Sciatic nerve (tissue), 2 donors: Measurements from ENCODE around the gene LRATD1. TPM values are rescaled to one million over a fixed set of nuclear protein-coding genes. Genes with fewer than 3 reads are reported as not detected.
"Not testable (repeated sequence)": the region's sequence is repeated elsewhere in the genome, so short reads cannot be mapped to it uniquely, and the experiment has no call there.

Experiments
- ATAC-seq: fragments of 200-7000 bp; cut with Tn5 transposase; one replicate; pipeline ENCODE4 v1.9.1; 2020; ENCODE audit warnings: mild to moderate bottlenecking, moderate library complexity
- DNase-seq: peaks from one replicate; pipeline ENCODE4 v3.0.0-alpha.2; 2020; ENCODE audit warnings: low spot score
- intact Hi-C: fragments of 100-400 bp; cut with DNase I; formaldehyde crosslinking; loops from one replicate; pipeline ENCODE4 v1.14.2; 2022
- total RNA-seq: library from RNA; stranded (reverse); fragmentation: NEBNext Ultra II Directional; extraction: Animal tissue kit (Norgen Biotek cat#: 25700); gene quantifications from one replicate; pipeline ENCODE4 v1.2.1, GENCODE V29; 2021
- donor health status: DM: no; HTN: no; CAD: no.
- donor health status: DM: no; HTN: no; CAD: no.

Gene LRATD1, protein sequence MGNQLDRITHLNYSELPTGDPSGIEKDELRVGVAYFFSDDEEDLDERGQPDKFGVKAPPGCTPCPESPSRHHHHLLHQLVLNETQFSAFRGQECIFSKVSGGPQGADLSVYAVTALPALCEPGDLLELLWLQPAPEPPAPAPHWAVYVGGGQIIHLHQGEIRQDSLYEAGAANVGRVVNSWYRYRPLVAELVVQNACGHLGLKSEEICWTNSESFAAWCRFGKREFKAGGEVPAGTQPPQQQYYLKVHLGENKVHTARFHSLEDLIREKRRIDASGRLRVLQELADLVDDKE
- 3.0 TPM for total RNA-seq

DNA sequence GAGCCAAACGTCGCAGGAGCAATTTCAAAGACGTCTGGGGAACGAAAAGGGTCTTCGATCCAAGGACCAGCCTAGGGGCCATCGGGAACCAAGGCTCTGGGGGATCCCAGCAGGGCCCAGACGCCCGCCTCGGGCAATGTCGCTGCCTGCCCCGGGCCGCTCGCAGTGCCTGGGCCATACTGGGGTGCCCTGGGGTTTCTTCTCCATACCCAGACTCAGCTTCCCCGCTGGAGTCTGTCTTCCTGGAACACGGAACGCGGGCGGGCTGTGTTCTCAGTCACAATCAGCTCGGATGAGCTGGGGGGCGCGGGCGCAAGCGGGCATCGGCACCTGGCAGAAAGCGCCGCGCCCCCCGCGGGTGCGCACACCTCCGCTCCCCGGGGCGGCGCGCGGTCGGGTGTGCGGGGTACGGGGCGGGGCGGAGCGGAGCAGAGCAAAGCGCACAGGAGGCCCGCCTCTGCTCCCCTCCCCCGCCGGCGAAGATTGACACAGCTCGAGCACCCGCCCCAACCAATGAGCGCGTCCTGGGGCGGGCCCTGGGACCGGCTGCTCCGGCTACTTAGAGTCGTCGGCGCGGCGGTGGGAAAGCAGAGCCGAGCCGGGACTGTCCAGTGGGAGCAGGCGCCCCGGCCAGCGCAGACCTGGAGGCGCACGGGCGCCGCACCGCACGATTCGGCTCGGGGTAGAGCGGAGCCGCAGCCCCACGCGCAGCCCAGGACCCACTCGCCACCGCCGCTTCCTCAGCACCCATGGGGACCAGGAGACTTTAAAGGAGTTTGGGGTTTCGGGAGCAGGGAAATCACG, at the start of gene LRATD1:
Gene LRATD1 (plus strand): TSS at position 585 of the 804 bp plus-strand sequence. CDS start 1,263 bp downstream, outside the sequence.
- peak; percentile 86 for ATAC-seq
- intact Hi-C loops = no loop called here
- peak; percentile 81 for DNase-seq

DNA sequence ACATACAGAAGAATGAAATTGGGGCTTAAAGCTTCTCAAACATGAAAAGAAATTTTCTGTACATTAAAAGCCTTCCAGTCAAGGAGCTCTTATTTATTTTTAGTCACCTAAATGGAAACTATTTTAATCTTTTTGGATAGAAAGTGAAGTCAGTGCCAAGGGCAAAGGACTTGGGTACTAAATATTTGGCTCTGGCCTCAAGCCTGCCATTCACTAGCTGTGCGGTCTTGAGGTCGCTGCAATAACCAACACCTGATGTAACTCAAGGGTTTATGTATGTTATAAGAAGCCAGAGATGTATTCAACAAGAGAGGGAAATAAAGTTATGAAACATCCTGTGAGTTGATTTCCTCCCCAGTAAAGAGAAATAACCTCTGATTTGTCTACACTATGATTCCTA, 49.5 kb upstream of the LRATD1 start:
- no peak for ATAC-seq
- intact Hi-C loops = no loop called here
- no peak for DNase-seq

DNA sequence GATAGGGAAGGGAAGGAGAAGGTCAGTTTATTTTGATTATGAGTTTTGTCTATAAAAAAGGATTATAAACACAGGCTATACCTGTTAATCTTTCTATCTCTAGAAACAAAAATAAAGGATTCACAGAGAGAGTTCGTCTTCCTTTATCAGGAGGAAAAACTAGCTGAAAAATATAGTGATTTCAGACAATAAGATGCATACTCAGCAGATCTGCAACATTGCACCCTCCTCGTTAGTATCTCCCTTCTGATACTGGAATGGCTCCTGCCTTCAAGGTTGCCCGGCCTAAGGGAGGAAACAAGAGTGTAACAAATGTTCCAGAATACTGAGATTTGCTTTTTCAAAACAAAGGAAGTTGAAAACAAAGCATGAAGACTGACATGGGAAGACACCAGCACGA, 48.7 kb upstream of the LRATD1 start:
- no peak for DNase-seq
- intact Hi-C loops = no loop called here
- no peak for ATAC-seq

DNA sequence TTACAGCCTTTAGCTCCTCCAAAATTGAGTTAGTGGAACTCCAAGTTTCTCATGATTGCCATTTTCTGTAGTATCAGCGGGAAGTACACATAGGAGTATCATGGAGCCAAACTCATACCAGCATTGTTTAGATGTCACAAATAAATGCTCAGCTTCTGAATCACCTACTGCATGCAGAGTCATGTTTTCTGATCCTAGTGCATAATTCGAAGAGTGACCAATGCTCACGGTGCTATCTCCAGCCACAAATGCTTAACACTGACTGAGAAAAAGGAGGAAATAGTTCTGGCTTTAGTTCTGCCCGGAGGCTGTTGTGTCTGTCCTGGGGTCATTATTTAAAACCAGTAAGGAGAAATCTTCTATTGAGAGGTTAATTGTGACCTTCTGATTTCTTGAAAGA, 45.4 kb upstream of the LRATD1 start:
- DNase-seq = no peak
- intact Hi-C loops = loop anchor here (5.0 kb wide), 1 partner anchor 985 kb away; no protein-coding TSS in a partner anchor
- ATAC-seq = no peak

DNA sequence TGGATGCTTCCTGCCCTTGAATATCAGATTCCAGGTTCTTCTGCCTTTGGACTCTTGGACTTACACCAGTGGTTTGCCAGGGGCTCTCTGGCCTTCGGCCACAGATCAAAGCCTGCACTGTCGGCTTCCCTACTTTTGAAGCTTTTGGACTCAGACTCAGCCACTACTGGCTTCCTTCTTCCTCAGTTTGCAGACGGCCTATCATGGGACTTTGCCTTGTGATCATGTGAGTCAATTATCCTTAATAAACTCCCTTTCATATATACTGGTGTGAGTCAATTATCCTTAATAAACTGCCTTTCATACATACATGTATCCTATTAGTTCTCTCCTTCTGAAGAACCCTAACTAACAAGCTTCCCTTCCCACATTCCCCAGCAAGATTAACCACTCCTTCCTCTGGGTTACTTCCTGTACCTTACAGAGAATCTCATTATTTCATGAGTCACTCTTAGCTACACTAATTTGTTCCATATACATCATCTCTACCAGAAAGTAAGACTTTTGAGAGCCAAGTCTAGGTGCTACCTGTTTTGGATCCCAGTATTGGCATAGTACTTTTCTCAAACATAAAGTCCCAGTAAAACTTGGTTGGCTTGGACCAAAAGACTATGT, 31.3 kb upstream of the LRATD1 start:
- DNase-seq = no peak
- intact Hi-C loops = no loop called here
- ATAC-seq = no peak

DNA sequence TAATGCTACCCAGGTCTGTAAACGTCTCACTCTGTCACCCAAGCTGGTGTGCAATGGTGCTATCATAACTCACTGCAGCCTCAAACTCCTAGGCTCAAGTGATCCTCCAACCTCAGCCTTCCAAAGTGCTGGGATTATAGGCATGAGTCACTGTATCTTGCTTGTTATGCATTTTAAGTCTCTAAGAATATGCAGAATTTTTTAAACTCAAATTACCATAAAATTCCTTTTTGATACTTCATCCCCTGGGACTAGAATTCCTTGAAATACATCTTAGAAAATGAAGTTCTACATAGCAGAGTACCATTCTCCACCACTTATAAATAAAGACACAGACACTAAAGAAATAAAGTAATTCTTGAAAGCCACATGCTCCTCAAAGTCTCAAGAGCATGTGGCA, 30.2 kb upstream of the LRATD1 start:
- ATAC-seq = no peak
- intact Hi-C loops = no loop called here
- DNase-seq = no peak

DNA sequence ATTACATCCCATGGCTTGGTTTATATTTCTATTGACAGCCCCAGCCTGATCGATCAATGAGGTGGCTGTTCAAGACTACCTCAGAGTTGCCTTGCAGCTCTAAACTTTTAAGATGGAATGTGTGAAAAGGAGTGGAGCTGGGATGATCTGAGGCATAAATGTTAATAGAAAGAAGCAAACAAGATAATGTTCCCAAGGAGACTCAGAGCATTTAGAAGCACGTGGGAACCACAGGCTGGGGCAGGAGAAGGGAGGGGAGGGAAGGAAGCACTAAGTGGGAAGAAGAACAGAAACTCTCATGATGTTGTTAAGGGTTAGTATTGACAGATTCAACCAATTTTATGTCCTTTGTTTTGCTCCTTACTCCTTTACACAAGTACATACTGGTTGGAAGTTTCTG, 28.8 kb upstream of the LRATD1 start:
- intact Hi-C loops = no loop called here
- DNase-seq = no peak
- no peak for ATAC-seq

DNA sequence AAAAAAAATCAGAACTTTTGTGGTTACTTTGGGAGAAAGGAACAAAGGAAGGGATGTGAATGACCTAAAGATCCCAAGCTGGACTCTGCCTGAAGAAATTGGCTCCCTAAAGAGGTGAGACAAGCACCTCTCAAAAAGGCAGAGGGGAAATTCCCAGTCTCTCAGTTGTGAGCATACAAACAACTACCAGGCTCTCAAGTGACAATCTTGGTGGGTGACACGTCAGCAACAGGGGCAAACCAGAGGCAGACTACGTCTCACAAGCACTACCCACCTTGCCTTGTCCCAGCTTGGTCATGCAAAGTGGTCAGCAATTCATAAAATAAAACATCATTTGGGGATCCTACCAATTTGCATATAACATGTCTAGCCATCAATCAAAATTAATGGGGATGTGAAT, 24.3 kb upstream of the LRATD1 start:
- intact Hi-C loops = loop anchor here (5.0 kb wide), 1 partner anchor 489 kb away; no protein-coding TSS in a partner anchor
- ATAC-seq (no peak), DNase-seq (no peak)

DNA sequence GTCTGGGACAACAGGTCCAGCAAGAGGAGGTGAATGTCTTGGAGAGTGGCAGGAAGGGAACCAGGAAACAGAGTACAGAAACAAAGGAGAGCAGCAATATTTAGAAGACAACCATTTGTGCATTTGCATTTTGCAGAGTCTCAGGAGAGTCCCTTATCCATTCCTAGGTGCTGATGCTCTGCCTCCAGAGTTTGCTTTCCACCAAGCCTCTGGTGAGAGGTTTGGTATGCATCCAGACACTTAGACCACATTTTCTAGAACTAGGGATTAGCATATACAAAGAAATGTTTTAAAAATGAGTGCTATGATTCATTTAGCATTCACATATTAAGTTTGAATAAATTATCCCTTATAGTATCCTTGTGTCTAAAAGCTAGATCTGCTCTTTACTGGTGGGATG, 18.5 kb upstream of the LRATD1 start:
- intact Hi-C loops = no loop called here
- DNase-seq (no peak), ATAC-seq (no peak)

DNA sequence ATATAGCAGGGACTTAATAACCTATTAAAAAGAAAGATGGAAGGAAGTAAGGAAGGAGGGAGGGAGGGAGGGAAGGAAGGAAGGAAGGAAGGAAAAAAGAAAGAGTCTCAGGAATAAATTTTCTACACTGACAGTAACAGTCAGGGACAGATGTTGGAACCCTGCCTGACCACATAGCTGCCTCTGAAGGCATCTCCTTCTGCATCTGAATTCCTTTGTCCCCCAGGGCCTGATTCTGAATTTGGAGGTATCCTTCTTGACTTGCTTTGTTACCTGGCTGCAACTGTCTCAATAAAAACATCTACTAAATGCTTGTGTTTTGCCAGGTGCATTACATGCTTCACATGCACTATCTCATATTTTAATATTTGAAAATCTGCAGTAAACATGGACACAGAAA, 17.4 kb upstream of the LRATD1 start:
- DNase-seq (no peak), ATAC-seq (no peak)
- intact Hi-C loops = loop anchor here (5.0 kb wide), 1 partner anchor 702 kb away; no protein-coding TSS in a partner anchor

DNA sequence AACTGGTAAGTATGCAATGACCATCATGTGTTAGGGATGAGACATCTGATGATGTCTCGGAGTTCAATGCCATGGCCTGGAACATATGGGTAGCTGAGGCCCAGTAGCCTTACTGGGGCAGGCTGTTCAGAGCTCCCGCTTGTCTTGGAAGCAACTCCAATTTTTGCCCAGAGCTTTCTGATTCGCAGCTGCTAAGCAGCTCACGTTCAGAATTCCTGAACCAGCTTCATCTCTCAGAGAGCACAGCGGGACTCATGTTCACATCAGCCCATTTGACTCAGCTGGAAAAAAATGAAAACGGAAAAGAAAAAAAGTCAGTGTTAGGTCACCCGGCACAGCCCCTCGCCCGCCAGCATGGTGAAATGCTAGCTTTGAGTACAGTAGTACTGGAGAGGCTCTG, 16.8 kb upstream of the LRATD1 start:
- intact Hi-C loops = loop anchor here (5.0 kb wide), 1 partner anchor 702 kb away; no protein-coding TSS in a partner anchor
- DNase-seq (no peak), ATAC-seq (no peak)

DNA sequence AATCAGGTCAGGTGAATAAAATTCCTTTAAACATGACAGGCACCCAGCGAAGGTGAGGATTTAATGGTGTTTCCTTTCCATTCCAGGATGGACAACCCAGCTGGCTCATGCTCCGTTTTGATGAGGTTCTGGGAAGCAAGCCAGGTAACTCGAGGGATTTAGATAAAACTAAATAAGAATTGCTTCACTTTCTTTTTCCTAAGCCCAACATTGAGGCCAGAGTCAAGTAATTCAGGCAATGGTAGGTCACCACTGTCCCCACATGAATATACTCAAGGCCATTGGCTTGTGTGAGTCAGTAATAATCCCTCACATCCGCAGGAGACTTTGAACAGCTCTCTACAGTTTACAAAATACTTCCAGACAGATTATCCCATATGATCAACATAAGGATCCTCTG, 16.2 kb upstream of the LRATD1 start:
- ATAC-seq (peak; percentile 42), DNase-seq (no peak)
- intact Hi-C loops = loop anchor here (5.0 kb wide), 1 partner anchor 701 kb away; no protein-coding TSS in a partner anchor

DNA sequence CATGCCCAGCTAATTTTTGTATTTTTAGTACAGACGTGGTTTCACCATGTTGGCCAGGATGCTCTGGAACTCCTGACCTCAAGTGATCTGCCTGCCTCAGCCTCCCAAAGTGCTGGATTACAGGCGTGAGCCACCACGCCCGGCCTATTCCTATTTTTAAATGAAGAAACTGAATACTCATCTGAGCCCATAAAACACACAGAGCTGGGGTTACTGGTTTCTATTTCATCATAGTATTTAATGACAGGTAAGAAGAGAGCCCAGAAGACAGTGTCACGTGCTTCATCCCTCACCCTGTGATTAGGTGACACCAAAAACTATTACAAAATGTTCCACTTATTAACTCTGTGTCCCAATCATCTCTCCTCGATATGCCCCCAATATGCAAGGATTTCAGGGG, 15.6 kb upstream of the LRATD1 start:
- no peak for ATAC-seq
- DNase-seq = no peak
- intact Hi-C loops = loop anchor here (5.0 kb wide), 1 partner anchor 700 kb away; no protein-coding TSS in a partner anchor

DNA sequence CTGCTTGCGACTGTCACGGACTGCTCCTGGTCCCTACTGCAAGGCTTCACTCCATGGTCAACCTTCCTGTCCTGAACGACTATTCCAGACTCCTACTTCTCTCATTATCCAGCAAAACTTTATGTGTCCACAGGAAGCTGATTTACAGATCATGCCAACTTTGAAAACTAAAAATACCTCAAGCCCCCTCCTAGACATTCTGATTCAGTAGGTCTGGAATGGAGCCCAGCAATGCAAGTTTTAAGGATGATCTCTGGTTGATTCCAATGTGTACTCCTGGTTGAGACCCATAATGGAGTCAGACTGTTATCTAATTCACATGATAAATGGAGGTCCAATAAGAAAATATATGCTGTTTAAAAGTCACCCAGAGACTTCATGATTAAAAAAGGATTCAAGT, 13.1 kb upstream of the LRATD1 start:
- ATAC-seq (no peak), DNase-seq (no peak)
- intact Hi-C loops = loop anchor here (5.0 kb wide), 1 partner anchor 698 kb away; no protein-coding TSS in a partner anchor

DNA sequence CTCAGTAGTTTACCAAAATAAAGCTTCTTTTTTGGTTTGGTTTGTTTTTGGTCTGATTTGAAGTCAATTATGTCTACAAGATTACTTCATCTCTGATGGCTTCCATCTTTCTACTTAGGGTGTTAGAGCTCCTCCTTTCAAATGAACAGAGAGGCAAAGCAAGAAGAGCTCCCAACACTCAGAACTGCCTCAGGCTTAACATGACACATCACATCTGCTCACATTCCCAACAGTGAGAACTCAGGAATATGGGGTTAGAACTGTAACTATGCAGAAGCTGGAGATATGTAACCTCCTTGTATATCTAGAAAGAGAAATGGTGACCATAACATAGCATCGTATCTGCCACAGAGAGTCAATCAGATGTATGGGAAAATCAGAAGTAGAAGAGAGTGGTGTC, 11.4 kb upstream of the LRATD1 start:
- DNase-seq (no peak), ATAC-seq (no peak)
- intact Hi-C loops = no loop called here

DNA sequence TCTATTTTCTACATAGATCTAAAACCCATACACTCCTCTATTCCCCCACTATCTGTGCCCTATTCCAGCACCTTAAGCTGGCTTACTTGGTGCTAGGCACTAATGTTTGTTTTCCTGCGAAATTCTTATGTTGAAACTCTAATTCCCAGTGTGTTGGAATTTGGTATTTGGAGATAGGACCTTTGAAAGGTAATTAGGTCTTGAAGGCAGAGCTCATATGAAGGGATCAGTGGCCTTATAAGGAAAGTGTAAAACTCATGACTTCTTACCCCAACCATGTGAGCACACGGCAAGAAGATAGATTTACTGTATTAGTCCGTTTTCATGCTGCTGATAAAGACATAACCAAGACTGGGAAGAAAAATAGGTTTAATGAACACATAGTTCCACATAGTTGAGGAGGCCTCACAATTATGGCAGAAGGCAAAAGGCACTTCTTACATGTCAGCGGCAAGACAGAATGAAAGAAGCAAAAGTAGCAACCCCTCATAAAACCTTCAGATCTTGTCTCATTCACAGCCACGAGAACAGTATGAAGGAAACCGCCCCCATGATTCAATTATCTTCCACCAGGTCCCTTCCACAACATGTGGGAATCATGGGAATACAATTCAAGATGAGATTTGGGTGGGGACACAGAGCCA, 10.5 kb upstream of the LRATD1 start:
- DNase-seq (no peak), ATAC-seq (no peak)
- intact Hi-C loops = no loop called here

DNA sequence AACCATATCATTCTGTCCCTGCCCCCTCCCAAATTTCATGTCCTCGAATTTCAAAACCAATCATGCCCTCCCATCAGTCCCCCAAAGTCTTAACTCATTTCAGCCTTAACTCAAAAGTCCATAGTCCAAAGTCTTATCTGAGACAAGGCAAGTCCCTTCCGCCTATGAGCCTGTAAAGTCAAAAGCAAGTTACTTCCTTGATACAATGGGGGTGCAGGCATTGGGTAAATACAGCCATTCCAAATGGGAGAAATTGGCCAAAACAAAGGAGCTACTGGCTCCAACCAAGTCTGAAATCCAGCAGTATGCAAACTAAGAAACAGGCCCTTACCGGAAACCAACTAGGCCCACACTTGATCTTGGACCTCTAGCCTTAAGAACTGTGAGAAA, 10.0 kb upstream of the LRATD1 start:
- intact Hi-C loops, DNase-seq: not testable (repeated sequence)

DNA sequence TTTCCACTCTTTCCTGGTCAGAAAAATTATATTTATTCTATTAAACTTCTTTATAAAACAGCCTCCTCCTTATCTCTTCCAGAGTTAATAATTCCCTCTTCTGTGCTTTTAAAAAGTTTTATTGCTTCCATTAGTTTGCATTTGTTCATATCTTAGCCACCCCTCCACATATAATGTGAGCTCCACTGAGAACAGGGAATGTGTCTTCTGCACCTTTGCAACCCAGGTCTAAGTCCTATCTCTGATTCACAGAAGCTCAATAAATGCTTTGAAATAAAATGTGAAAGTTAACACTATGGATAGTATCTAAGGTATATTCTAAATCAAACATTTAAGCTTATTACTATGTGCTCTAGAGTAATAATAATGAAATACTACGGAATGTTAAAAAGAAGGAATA, 9.3 kb upstream of the LRATD1 start:
- intact Hi-C loops = no loop called here
- ATAC-seq (no peak), DNase-seq (no peak)

More for the DNA sequence above, 10.0 kb upstream of the LRATD1 start:
- ATAC-seq = not testable (repeated sequence)

DNA sequence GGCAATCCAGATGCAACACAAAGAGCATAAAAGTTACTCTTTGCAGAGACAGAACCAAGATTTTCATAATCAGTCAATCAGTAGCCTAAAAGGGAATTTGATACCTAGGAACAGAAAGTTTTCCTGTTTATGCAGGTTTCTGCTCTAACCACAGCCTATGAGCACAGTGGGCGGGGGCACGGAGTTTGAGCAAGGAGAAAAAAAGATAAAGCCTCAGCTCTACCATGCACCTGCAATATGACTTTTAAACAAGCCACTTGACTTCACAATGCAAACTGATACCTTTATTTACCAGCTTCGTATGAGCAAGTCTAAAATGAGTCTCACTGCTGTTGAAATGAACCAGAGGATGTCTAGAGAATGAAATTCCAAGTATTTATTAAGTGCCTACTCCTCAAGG, 5.6 kb upstream of the LRATD1 start:
- ATAC-seq = no peak

More for the DNA sequence above, 5.6 kb upstream of the LRATD1 start:
- intact Hi-C loops = no loop called here
- no peak for DNase-seq
